ENCODE measurements around the gene SGK1.
"Not testable (repeated sequence)": the region's sequence is repeated elsewhere in the genome, so short reads cannot be mapped to it uniquely, and the experiment has no call there.

Gene SGK1

DNA sequence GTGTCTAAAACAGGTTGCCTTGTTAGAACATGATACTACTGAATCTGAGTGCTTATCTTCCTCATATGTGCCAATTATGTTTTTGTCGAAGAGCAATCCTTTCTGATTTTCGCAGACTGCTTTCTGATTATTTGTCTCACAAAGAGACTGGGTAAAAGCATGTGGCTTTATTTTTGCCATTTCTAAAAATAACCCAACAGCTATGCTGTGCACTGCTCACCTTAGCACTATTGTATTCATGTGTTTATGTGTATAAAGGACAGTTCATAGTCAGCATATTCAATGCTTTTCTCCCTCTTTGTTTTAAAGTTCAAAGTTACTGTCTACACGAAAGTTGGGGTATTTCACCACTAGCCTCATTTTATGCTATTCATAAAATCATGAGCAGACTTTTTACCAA, 127.0 kb downstream of the SGK1 start:
- DNase-seq (ENCODE audit: low read depth in 2 of 2), result no peak

DNA sequence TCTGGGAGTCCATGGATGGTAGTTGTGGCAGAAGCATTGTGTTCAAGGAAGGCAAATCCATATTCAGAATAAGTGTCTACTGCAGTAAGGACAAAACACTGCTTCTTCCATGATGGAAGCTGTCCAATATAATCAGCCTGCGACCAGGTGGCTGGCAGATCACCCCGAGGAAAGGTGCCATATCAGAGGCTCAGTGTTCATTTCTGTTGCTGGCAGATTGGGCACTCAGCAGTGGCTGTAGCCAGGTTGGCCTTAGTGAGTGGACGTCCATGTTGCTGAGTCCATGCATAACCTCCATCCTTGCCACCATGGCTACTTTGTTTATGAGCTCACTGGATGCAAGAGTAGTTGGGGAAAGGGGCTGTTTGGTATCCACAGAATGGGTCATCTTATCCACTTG, 130.2 kb downstream of the SGK1 start:
- DNase-seq (ENCODE audit: low read depth in 2 of 2), result no peak

DNA sequence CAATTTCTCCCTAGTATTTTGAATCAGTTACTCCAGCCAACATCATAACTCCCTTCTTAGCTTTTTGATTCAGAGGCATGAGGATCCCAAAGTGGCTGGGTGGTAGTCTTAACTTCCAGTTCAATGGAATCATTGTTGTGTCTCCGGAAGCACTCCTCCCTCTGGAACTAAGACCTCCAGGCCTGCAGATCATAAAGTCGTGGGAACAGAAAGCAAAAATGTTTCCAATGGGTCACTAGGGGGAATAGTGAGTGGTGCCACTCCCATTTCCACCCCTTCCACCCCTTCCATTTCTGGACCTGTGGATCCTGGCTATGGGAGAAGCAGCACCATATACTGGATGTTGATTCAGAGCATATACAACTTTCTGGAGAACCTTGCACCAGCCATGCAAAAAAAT, 130.8 kb downstream of the SGK1 start:
- no peak for DNase-seq (ENCODE audit: low read depth in 2 of 2)

DNA sequence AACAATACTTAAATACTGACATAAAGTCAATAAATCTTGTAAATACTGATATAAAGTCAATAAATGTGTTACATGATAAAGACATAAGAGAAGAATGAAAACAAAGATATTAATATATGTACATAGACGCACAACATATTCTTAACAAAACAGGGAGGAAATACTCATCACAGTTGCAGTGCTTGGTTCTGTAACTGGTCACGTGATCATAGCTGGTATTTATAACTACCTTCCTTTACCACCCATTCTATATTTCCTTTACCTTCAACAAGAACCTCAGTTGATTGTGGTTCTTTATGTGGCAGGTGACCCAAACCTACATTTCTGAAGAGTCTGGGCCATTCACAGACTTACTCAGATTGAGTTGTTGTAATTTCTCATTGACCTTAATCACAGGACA, 131.6 kb downstream of the SGK1 start:
- no peak for DNase-seq (ENCODE audit: low read depth in 2 of 2)

DNA sequence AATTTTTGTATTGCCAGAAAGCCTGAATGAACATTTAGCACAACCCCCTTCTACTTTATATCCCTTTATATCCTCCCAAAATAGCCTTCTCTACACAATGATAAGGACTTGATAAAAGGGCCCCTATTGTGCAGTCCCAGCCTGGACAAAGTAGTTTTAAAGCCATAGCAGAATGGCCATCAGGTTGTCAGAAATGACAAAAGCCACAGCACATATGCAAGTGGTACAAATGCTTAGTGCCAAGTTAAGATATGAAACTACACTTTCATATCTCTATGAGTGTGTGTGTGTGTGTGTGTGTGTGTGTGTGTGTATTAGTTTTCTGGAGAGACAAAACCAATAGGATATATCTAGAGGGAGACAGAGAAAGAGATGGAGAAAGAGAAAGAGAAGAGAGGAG, 132.6 kb downstream of the SGK1 start:
- no peak for DNase-seq (ENCODE audit: low read depth in 2 of 2)

DNA sequence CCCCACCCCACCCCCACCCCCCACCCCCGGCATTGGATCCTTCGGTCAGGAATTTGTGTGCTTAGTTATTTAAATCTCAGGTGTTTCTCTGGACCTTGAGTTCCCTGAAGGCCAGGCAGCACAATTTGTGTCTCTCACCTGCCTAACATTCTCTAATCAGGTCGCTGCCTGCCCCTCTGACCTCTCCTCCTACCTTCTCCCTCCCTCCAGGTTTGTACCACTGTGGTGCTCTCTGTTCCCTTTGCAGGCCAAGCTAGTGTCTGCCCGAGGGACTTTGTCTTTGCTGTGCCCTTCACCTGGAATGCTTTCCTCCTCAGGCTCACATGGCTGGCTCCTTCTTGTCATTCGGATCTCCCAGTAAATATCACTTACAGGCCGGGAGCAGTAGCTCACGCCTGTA, 134.1 kb downstream of the SGK1 start:
- DNase-seq (ENCODE audit: low read depth in 2 of 2), result no peak

DNA sequence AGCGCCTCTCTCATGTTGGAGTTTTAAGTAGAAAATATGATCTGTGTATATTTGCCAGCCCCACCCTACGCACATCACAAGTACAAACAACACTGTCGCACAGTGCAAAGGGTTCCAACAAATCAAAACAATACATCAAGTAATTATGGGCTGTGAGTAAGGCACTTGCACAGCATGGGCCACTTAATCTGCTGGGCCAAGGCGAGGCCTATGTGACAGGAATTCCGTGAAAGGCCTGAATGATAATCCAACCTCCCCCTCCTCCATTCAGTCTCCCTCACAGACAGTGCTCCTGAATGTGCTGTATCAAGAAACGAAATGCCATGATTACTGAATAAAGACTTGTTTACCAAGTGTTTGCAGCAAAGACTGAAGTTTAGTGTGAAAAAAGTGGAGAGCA, 135.4 kb downstream of the SGK1 start:
- no peak for DNase-seq (ENCODE audit: low read depth in 2 of 2)

DNA sequence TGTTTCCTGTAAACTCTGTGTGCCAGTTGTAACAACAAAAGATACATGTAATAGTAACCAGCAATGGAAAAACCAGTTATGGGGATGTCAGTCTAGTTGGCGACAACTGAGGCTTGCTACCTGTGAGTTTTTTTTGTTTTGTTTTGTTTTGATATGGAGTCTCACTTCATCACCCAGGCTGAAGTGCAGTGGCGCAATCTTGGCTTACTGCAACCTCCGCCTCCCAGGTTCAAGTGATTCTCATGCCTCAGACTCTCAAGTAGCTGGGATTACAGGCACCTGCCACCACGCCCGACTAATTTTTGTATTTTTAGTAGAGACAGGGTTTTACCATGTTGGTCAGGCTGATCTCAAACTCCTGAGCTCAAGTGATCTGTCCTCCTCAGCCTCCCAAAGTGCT, 136.2 kb downstream of the SGK1 start:
- DNase-seq (ENCODE audit: low read depth in 2 of 2), result not testable (repeated sequence)

DNA sequence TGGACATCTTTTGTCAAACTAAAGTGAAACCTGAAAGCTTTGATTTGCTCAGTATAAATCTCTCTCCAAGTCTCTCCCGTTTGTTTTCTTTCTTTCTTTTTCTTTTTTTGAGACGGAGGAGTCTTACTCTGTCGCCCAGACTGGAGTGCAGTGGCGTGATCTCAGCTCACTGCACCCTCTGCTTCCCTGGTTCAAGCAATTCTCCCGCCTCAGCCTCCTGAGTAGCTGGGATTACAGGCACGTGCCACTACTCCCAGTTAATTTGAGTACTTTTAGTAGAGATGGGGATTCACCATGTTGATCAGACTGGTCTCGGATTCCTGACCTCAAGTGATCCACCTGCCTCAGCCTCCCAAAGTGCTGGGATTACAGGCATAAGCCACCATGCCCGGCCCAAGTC, 136.7 kb downstream of the SGK1 start:
- not testable (repeated sequence) for DNase-seq (ENCODE audit: low read depth in 2 of 2)

DNA sequence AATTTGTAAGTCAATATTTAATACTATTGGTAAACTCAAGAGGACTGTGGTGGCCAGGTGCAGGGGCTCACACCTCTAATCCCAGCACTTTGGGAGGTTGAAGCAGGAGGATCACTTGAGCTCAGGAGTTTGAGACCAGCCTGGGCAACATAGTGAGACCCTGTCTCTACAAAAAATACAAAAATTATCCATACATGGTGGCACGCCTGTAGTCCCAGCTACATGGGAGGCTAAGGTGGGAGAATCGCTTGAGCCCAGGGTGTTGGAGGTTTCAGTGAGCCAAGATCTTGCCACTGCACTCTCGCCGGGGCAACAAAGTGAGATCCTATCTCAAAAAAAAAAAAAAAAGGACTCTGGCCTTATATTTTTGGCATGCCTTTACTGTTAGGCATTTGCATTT, 137.4 kb downstream of the SGK1 start:
- not testable (repeated sequence) for DNase-seq (ENCODE audit: low read depth in 2 of 2)

DNA sequence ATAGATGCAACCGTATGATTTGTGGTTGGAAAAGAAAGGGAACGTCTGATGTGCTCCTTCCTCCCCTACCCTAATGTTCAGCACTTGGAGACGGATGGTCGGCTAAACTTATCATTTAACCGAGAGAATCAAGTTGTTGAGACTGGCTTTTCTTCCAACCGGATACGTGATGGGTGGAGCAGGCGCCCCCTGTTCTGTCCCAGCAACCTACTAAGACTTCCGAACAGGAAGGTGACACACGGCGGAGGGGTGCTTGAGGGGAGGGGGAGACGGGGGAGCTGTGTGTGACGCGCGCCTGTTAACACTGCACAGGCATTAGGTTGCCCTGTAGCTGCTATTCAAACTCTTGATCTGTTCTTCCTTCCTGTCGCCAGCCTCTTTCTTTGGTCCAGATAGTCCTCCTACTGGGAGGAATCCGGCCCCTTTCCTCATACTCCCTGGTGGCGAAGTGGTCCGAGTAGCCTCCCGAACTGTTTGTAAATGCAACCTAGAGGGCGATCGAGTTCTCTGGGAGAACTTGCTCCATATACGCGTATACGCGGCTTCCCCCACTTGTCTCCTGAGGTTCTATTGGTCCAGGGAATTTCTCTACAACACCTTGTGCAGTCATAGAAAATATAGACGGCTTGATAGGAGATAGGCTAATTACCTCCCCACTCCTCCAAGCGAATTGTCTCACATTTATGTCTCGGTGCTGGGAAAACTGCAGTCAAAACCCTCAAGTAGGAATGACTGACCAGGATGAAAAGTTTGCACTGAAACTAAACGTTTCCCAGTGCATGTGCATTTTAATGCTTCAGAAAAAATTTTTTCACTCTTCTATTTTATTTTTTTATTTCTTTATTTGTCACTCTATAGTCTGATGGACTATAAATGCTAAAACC, 139.5 kb downstream of the SGK1 start:
- peak; percentile 59 to 60 for DNase-seq (ENCODE audit: low read depth in 2 of 2)

DNA sequence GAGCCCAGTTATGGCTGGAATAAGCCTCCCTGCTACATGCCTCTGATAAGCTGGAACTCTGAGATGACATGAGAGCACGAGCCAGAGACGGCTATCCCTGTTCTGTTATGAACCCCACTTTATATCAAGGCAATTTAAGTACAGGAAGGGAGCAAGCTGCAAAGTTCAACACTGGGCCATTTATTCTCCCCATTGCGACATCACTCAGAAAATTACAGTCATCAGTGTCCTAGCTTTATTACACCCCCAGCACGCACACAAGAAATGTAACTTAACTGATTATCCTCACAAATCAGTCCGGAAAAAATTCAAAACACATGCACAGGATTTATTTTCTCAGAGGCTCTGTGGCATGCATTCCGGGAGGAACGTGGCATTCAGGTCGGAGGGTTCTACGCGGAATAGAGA, 140.2 kb downstream of the SGK1 start:
- DNase-seq (ENCODE audit: low read depth in 2 of 2), result no peak

DNA sequence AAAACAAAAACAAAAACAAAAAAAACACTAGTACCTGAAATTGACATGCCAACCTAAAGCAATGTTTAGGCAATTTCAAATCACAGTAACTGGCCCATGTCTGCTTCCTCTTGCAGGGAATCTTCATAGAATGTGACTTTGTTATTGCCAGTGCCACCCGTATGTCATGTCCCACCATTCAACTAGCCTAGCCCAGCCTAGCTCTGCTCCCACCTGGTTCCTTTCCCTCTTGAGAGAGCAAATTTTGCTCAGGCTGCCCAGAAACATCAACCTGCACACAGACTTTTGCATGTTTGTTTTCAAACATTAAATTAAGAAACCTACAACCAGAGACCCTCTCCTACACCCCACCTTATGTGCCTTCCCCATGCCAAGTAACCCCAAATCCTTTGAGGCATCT, 140.7 kb downstream of the SGK1 start:
- no peak for DNase-seq (ENCODE audit: low read depth in 2 of 2)

DNA sequence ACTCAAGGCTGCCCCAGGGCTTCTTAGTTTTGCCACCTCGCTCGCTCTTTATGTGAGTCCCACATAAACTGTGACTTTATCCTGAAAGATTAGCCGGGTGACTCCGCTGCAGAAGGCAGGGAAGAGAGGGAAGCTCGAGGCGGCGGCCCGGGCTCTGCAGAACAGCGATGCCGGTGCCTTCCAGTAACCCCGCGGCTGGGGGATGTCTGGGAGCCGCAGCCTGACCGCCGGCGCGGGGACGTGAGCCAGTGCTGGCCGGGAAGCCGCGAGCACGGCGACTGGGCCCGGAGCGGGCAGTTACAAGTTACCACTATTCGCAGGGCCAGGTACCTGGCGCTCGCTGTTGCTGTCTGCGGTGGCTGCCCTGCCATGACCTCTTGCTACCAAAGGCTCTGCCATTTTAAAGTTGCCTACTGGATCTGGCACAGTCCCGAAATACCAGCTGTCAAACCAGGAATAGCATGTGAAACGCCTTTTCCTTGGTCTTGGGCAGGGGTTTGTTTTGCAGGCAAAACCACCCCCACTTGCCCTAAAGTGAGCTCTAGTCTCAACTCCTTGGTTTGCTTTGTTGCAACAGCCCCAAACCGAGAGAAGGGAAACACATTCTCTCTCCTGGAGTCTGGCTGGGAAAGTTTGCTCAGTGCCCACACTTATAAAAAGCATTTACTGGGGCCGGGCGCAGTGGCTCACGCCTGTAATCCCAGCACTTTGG, 141.5 kb downstream of the SGK1 start:
- DNase-seq (ENCODE audit: low read depth in 2 of 2), result no peak

DNA sequence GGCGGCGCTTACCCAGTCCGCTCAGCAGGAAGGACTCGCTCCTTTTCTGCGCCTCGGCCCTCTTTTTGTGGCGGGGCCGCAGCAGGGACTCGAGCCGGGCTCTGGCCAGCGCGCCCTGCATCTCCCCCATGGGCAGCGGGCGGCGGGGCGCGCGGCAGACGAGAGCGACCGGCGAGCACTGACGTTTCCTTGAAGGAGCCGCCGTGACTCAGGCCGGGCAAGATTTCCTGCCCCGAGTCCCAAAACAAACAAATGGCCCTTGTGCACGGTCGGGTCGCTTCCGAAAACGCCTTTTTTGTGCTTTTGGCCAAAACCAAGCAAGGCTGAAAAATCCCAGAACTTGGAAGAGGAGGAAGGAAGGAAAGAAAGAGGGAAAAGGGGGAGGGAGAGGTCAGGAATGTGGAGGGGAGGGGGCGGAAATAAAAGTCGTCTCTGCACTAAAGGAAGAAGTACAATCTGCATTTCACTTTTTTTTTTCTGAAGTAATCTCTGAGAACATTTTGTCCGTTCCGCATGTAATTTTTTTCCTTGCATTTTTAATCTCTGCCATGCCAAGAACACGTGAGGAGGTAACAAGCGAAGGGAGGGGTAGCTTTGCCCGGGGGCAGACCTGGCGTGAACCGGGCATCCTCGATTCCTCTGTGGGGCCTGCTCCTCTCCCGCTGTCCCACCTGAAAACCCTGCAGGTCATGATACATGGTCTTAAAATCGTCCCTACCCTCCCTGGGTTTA, 142.2 kb downstream of the SGK1 start:
- DNase-seq (ENCODE audit: low read depth in 2 of 2), result peak in 1 of 2 donors; percentile 36

DNA sequence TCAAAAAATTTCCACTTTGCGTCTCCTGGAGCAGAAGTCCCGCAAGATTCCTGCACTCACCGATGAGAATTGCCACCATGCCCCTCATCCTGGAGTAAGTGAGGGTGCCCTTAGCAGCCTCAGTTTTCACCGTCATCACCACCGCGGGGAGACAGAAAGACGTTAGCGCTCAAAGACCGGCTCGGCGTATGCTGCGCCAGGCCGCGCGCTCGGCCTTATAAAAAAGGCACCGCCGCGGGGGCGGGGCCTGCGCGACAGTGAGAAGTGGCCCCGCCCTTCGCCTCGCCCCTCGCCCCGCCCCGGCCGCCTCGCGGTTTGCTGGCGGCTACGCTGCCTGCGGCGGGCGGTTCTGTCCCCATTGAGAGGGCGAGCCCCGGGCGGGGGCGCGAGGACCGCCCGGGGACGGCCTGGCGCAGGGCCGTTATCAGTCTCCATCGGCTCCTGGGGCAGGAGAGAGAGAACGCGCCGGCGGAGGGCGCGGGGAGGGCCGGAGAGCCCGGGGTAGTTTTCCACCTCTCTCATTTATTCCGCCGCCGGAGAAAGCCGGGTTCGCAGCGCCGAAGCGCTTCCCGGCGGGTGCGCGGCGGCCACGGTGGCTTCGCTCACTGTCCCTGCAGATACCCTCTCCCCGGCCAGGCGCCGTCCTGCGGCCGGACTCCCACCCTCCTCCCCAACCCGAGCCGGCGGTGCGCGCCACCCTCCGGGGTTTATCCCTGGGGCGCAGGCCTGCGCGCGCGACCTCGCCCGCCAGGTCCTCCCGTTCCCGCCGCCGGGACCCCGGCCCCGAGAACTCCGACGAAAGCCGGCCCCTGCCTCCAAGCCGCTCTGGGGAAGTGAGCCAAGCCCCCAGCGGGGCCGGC, 143.0 kb downstream of the SGK1 start:
- DNase-seq (ENCODE audit: low read depth in 2 of 2), result peak; percentile 90 to 93

DNA sequence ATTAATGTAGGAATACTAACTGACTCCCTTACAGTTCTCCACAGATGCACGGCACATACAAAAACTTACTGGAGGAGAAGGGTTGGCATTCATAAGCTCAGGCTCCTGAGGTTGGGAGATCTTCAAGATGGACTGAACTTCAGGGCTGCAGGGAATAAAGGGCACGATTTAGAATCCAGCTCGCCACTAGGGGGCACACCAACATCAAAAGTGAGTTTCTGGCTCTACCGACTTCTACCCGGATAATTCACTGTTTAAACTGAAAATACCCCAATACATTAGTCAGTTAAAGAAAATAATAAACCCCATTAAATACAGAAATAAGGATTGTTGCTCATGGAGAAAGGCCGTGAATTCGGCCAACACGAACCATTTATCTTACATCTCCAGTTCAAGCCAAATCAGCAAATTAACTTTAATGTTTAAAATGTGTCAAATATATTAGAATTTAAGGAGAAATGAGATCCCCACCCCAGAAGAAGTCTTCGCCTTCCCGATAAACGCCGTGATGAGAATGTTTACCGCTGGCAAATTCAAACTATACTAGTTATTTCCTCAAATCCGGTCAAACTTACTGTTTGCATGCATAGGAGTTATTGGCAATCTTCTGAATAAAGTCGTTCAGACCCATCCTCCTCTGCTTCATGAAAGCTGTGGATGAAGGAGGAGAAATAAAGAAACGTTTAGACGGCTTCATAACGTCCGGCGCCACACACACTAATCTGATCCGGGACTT, 143.8 kb downstream of the SGK1 start:
- DNase-seq (ENCODE audit: low read depth in 2 of 2), result peak; percentile 89 to 90

DNA sequence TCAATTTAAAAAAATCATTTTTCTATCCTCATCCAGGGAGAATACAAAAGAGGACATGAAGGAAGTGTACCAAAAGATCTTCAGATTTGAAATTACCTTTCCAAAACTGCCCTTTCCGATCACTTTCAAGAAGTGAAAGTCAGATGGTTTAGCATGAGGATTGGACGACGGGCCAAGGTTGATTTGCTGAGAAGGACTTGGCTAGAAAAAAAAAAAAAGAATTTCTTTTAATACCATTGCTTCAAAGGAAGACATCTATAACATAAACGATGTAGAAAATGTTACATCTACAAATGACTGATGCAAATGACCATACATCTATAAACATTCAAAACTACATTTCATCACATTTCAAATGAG, 144.6 kb downstream of the SGK1 start:
- no peak for DNase-seq (ENCODE audit: low read depth in 2 of 2)

DNA sequence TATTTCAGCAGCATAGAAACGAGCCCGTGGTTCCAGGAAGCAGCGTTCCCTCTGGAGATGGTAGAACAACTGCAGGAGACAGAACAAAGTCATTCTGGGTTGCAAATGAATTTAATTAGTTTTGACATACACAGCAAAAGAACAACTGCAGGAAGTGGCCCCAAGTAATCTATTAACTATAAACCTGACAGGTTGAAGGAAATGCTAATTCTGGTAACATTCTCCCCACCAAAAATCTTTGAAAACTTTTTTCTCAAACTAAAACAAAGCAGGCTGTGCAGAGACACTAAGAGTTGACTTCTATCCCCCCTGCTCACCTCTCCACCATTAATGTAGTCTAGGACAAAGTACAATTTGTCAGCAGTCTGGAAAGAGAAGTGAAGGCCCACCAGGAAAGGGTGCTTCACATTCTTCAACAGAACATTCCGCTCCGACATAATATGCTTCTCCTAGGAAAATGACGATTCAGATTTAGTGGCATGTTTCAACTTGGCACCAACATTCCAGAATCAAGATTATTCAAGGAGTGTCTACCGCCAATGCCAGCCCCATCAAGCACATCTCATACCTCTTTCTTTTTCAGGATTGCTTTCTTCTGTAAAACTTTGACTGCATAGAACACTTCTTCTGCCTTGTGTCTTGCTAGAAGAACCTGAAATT, 145.1 kb downstream of the SGK1 start:
- no peak for DNase-seq (ENCODE audit: low read depth in 2 of 2)

DNA sequence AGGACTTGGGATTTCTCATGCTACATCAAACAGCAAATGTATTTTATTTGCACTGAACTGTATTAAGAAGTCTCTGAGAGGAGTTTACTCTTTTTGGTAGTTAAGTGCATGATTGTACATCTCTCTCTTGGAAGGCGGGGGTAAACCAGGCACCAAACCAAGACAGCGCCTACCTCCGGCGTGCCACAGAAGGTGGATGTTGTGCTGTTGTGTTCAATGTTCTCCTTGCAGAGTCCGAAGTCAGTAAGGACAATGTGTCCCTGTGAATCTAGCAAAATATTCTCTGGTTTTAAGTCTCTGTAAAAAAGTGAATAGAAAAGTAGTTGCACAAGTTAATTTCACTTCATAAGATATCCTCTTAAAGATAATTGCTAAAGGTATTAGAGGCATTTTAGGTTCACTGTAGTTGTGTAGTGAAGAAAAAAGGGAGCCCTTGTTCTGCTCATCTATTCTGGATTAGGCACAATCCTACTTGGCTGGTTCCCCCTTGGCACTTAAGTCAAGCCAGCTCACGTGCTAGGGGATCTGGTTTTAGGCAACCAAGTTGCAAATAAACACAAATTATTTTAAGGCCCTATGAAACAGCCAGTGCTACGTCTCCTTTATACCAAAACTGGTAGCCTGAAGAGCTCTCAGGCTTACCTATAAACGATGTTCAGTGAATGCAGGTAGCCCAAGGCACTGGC, 145.7 kb downstream of the SGK1 start:
- no peak for DNase-seq (ENCODE audit: low read depth in 2 of 2)
